SK-N-MC (cell line): ENCODE results near the gene SPTSSA.

Experiments used
- EZH2 ChIP-seq: fragments of 200-600 bp; sonication (generic); IDR thresholded peaks from one replicate; pipeline ENCODE4 v1.6.1; 2017; ENCODE audit warnings: antibody characterized with exemption
- FOXP2 ChIP-seq: optimal IDR thresholded peaks from 2 replicates; pipeline ENCODE3; 2011; ENCODE audit warnings: mild to moderate bottlenecking, moderate library complexity; ENCODE audit not compliant: insufficient read depth; ENCODE audit errors: extremely low read length, control extremely low read depth
- POLR2AphosphoS5 ChIP-seq: IDR thresholded peaks from 2 replicates; pipeline ENCODE4 v1.6.1; 2012; ENCODE audit warnings: mild to moderate bottlenecking, low read depth, low read length, borderline replicate concordance

DNA sequence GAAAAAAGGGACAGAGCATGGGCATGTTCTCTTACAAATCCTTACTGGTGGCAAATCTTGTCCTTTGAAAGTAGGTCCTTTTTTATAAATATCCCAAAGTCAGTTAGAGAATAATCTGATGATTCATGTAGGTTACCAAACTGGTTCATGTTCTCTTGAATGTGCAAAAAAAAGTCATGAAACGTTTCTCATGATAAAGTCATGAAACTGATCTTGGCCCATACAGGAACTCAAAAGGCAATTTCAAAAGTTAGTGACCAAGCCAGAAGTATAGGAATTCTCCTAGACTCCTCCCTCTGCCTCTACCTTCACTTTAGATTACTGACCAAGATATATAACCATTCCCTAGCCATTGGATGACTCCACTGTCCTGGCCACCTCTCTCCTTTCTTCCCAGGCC lies 27.3 kb upstream of the SPTSSA start:
- TF ChIP-seq EZH2 (no peak), POLR2AphosphoS5 (no peak), FOXP2 (no peak)
